Measurements from ENCODE around the gene DHRS12. TPM values are rescaled to one million over a fixed set of nuclear protein-coding genes. Genes with fewer than 3 reads are reported as not detected.

The DHRS12 gene
- total RNA-seq, 1 experiment from 2014 or later = 8.8 TPM

DNA sequence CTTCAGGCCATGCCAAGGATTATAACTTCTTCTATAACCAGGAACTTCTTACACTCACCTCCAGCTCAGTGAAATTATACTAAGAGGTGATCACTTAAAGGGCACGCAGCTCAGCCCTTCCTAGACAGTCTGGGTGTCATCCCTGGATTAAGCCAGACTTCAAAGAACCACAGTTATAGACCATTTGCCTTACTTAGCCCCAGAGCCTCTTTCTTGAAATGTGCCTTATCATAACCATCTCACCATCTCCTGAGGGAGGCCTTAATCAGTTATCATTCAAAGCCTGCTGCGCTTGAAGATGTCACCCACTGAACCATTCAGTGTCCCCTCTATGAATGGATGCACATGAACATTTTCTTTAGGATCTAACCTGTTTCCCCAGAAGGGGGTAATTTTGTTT, 10.1 kb upstream of the DHRS12 start:
- peaks cover 2% of the 10 kb centered on the region for H3K27me3 Mint-ChIP-seq (ENCODE audit: low read depth)
- Histone ChIP-seq H3K56ac (ENCODE audit: insufficient read length, low read depth, low read length) (no peak overlapping the region), H3K14ac (ENCODE audit: insufficient read depth, low read length) (no peak overlapping the region), H3K23ac (ENCODE audit: insufficient read length, low read depth, low read length) (no peak overlapping the region), H2BK5ac (ENCODE audit: insufficient read length, low read length) (no peak overlapping the region), H3K79me1 (ENCODE audit: insufficient read depth, low read depth, low read length, poor library complexity, severe bottlenecking) (no peaks in the 10 kb centered on the region), H3K4ac (ENCODE audit: low read depth, low read length) (no peak overlapping the region), H3T11ph (ENCODE audit: low read length) (no peak overlapping the region), H4K5ac (ENCODE audit: insufficient read length, low read depth, low read length) (no peak overlapping the region), H3K9ac (ENCODE audit: extremely low read depth, insufficient read length, low read length) (no peak overlapping the region), H4K20me1 (ENCODE audit: control insufficient read depth, insufficient read depth, insufficient read length) (no peaks in the 10 kb centered on the region), H2BK12ac (ENCODE audit: insufficient read length, low read depth, low read length) (no peak overlapping the region), H2AK5ac (ENCODE audit: insufficient read length, low read length) (no peak overlapping the region), H4K91ac (ENCODE audit: insufficient read length, low read depth, low read length) (no peak overlapping the region), H3K9me3 (ENCODE audit: control insufficient read depth, low read depth, low read length) (no peaks in the 10 kb centered on the region), H2BK15ac (ENCODE audit: low read depth, low read length) (no peak overlapping the region), H3K27me3 (ENCODE audit: insufficient read depth, low read length) (no peaks in the 10 kb centered on the region), H2AFZ (ENCODE audit: low read length) (no peak overlapping the region), H3K23me2 (ENCODE audit: insufficient read length, low read depth, low read length, poor library complexity, severe bottlenecking) (peaks cover 3% of the 10 kb centered on the region), H2BK120ac (ENCODE audit: low read depth, low read length, poor library complexity, severe bottlenecking) (no peak overlapping the region), H3K4me2 (ENCODE audit: insufficient read depth, insufficient read length, low read length) (no peak overlapping the region), H3K79me2 (ENCODE audit: insufficient read depth, low read length) (no peaks in the 10 kb centered on the region), H3K18ac (ENCODE audit: insufficient read length, low read depth, low read length) (no peak overlapping the region), H3K27ac (ENCODE audit: insufficient read length, low read depth, low read length) (no peak overlapping the region), H3K4me1 (ENCODE audit: insufficient read depth, low read length) (peaks cover 6% of the 10 kb centered on the region; the same call in 1 of the 2 replicates), H4K8ac (replicated peaks; ENCODE audit: insufficient read length, low read depth, low read length) (no peak overlapping the region), H2BK20ac (ENCODE audit: low read depth, low read length, poor library complexity, severe bottlenecking) (no peak overlapping the region)
- TF ChIP-seq, protein P1, sequence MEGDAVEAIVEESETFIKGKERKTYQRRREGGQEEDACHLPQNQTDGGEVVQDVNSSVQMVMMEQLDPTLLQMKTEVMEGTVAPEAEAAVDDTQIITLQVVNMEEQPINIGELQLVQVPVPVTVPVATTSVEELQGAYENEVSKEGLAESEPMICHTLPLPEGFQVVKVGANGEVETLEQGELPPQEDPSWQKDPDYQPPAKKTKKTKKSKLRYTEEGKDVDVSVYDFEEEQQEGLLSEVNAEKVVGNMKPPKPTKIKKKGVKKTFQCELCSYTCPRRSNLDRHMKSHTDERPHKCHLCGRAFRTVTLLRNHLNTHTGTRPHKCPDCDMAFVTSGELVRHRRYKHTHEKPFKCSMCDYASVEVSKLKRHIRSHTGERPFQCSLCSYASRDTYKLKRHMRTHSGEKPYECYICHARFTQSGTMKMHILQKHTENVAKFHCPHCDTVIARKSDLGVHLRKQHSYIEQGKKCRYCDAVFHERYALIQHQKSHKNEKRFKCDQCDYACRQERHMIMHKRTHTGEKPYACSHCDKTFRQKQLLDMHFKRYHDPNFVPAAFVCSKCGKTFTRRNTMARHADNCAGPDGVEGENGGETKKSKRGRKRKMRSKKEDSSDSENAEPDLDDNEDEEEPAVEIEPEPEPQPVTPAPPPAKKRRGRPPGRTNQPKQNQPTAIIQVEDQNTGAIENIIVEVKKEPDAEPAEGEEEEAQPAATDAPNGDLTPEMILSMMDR (conservative IDR thresholded peaks at IDR 0.05) = no peak
- no peaks in the 10 kb centered on the region for H3K36me3 Mint-ChIP-seq (ENCODE audit: insufficient read depth in 1 of 3, low read depth in 3 of 3)
- H3K4me1 Mint-ChIP-seq = peaks cover 31 to 32% of the 10 kb centered on the region in 2 experiments
- H3K9me3 Mint-ChIP-seq = no peaks in the 10 kb centered on the region
- H3K4me3 Mint-ChIP-seq = no peak overlapping the region
- DNase-seq = no peak
- no CpG with 5 or more reads among the region's 2 CpGs for WGBS (ENCODE audit: extremely low coverage, insufficient read length, low lambda C conversion rate)
- no peak overlapping the region for H3K27ac Mint-ChIP-seq
